ENCODE data around the gene PARN.
"Not testable (repeated sequence)": the region's sequence is repeated elsewhere in the genome, so short reads cannot be mapped to it uniquely, and the experiment has no call there.

The PARN gene

GRCh38 chr16:14400978-14401710, 228.9 kb downstream of the PARN start:
- not testable (repeated sequence) for DNase-seq (ENCODE audit: low spot score)

GRCh38 chr16:14400285-14400977, 229.6 kb downstream of the PARN start:
- DNase-seq (ENCODE audit: low spot score), result no peak

GRCh38 chr16:14399378-14400284, 230.4 kb downstream of the PARN start:
- peak; percentile 67 for DNase-seq (ENCODE audit: low spot score)

GRCh38 chr16:14398014-14398717, 231.9 kb downstream of the PARN start:
- DNase-seq (ENCODE audit: low spot score), result no peak

GRCh38 chr16:14395710-14396304, 234.3 kb downstream of the PARN start:
- not testable (repeated sequence) for DNase-seq (ENCODE audit: low spot score)

- DNase-seq (ENCODE audit: low spot score), result no peak
Observed at GRCh38 chr16:14394834-14395233, 235.2 kb downstream of the PARN start.

- DNase-seq (ENCODE audit: low spot score), result no peak
Observed at GRCh38 chr16:14392960-14393359, 237.1 kb downstream of the PARN start.

- DNase-seq (ENCODE audit: low spot score), result no peak
Observed at GRCh38 chr16:14389359-14389758, 240.7 kb downstream of the PARN start.

- DNase-seq (ENCODE audit: low spot score), result no peak
Observed at GRCh38 chr16:14388243-14388642, 241.8 kb downstream of the PARN start.

GRCh38 chr16:14386115-14386514, 243.9 kb downstream of the PARN start:
- DNase-seq (ENCODE audit: low spot score), result no peak
